Heart left ventricle (tissue), 16 donors: ENCODE results near the gene UBAP1L. TPM values are rescaled to one million over a fixed set of nuclear protein-coding genes. Genes with fewer than 3 reads are reported as not detected.

Experiments
- ATAC-seq, 4 donors: fragments of 200-7000 bp; cut with Tn5 transposase; one replicate each; pipeline ENCODE4 v1.9.1; 2020 to 2022; ENCODE audit warnings: moderate library complexity in 4 of 4, mild to moderate bottlenecking in 3 of 4, moderate number of reproducible peaks in 1 of 4
- DNase-seq, 5 donors: peaks; one replicate each; pipeline ENCODE4 v3.0.0-alpha.2; 2020
- H3K27ac ChIP-seq, 12 donors: fragments of 200-600 bp; sonication (generic) in 4 of 12; one replicate each; pipeline versions ENCODE4 v1.5.0 to v1.8.0; 2016 to 2022; ENCODE audit warnings: mild to moderate bottlenecking in 2 of 12
- H3K27me3 ChIP-seq, 9 donors: fragments of 200-600 bp; sonication (generic) in 2 of 9; one replicate each; pipeline versions ENCODE4 v1.5.1 to v1.8.0; 2016 to 2022; ENCODE audit warnings: mild to moderate bottlenecking in 3 of 9
- H3K36me3 ChIP-seq, 9 donors: fragments of 200-600 bp; sonication (generic) in 2 of 9; one replicate each; pipeline versions ENCODE4 v1.5.0 to v1.8.0; 2018 to 2022; ENCODE audit warnings: mild to moderate bottlenecking in 2 of 9
- H3K4me1 ChIP-seq, 12 donors: fragments of 200-600 bp; sonication (generic) in 4 of 12; one replicate each; pipeline versions ENCODE4 v1.5.0 to v1.8.0; 2016 to 2022; ENCODE audit warnings: mild to moderate bottlenecking in 3 of 12
- H3K4me3 ChIP-seq, 12 donors: fragments of 200-600 bp; sonication (generic) in 4 of 12; one replicate each; pipeline versions ENCODE4 v1.5.0 to v1.8.0; 2017 to 2022; ENCODE audit warnings: mild to moderate bottlenecking in 9 of 12, moderate library complexity in 4 of 12
- H3K9me3 ChIP-seq, 12 donors: fragments of 200-600 bp; sonication (generic) in 4 of 12; one replicate each; pipeline versions ENCODE4 v1.5.0 to v1.8.0; 2016 to 2022; ENCODE audit warnings: mild to moderate bottlenecking in 1 of 12
- CTCF ChIP-seq, 12 donors: fragments of 200-600 bp; sonication (generic) in 4 of 12; IDR thresholded peaks; one replicate each; pipeline versions ENCODE4 v1.5.0 to v1.8.0; 2018 to 2022; ENCODE audit warnings: antibody characterized with exemption in 12 of 12, mild to moderate bottlenecking in 5 of 12
- POLR2A ChIP-seq, 2 donors: fragments of 450-650 bp; IDR thresholded peaks; one replicate each; pipeline ENCODE4 v1.6.1; 2017; ENCODE audit warnings: antibody characterized with exemption in 2 of 2, mild to moderate bottlenecking in 2 of 2, moderate library complexity in 2 of 2
- WGBS, 4 donors: extraction: QIAGEN DNeasy Blood & Tissue Kit in 2 of 4; methylation state at CpG; one replicate each; pipeline versions ENCODE4 v1.1.5 to v1.1.7; 2013 to 2018; 5-methylcytosine and 5-hydroxymethylcytosine counted together
- intact Hi-C, 10 donors: fragments of 100-400 bp; cut with DNase I; formaldehyde crosslinking; loops; one replicate each; pipeline versions ENCODE4 v1.11.1 to v1.14.2; 2022
- polyA plus RNA-seq, 2 donors: library from polyadenylated mRNA; stranded (reverse); fragments of 200-250 nt; gene quantifications; one replicate each; pipeline ENCODE4 v1.2.3, GENCODE V29; 2013
- total RNA-seq, 9 donors: library from RNA; depleted of rRNA in 2 of 9; stranded (reverse); fragments of >200 nt in 2 of 9; fragmentation: NEBNext Ultra II Directional in 3 of 9; extraction: Animal tissue kit (Norgen Biotek cat#: 25700) in 3 of 9; gene quantifications; one replicate each; pipeline versions ENCODE4 v1.1.0 to v1.2.4, GENCODE V29; 2016 to 2023
- donor health status: ischemic (EF 13 %, LVEDD 7.1; RV severe dilation, severe dysfunction).
- donor health status: healthy with polysubstance abuse.
- donor health status: DM: no; HTN: yes; CAD: no.
- donor health status: DM: no; HTN: no; CAD: no.
- donor health status: ischemic (EF 25% LVEDD 6.9; RV normal size, moderate dysfunction).
- donor health status: ischemic (EF 25% LVEDD 5.7; RV mildly dilated, moderate dysfunction).
- donor health status: healthy.
- donor health status: DM: yes; HTN: yes; CAD: no.
- donor health status: ischemic (EF 35%, LVEDD 5.7; RV mildly dilated, moderate dysfunction).
- donor health status: nonischemic (EF 11% LVEDD 7.7; RV severe dilation, severe dysfunction).
- donor health status: DM: yes; HTN: yes; CAD: no.
- donor health status: PGD.
- donor health status: ischemic (EF 29% LVEDD 5.4; RV normal size, mild dysfunction).
- donor health status: nonischemic (EF 23%, LVEDD 6.1; RV moderate dilation, normal function).

UBAP1L gene
- total and polyA plus RNA-seq, 11 donors: 0.51 to 2.2 (median 1.3) TPM

GRCh38 chr15:65083262-65083701, 31.7 kb downstream of the UBAP1L start:
- Histone ChIP-seq H3K4me1 (peaks cover 8 to 87% (median 43%) of the 10 kb centered on the region in 12 donors), H3K9me3 (no peaks in the 10 kb centered on the region), H3K27ac (peak overlapping the region in 3 of 12 donors; percentile 11 to 92 (median 34)), H3K27me3 (peaks cover 0 to 4% (median 0%) of the 10 kb centered on the region in 9 donors), H3K36me3 (no peaks in the 10 kb centered on the region), H3K4me3 (no peak overlapping the region)
- no peak for ATAC-seq
- intact Hi-C loops: loop anchor here in 3 of 10 donors (1.0 to 10.0 kb wide), 4 partner anchors 28 to 50 kb away; no protein-coding TSS in a partner anchor
- TF ChIP-seq CTCF (IDR thresholded peaks at IDR 0.05): peak in 8 of 12 donors; percentile 11 to 53 (median 40)
- TF ChIP-seq POLR2A (IDR thresholded peaks at IDR 0.05): no peak
- peak in 1 of 5 donors; percentile 21 for DNase-seq
- 47 to 55% (median 48%) methylated on average over 7 of the region's 7 CpGs for WGBS, 4 donors

GRCh38 chr15:65082303-65082953, 32.6 kb downstream of the UBAP1L start:
- TF ChIP-seq POLR2A (IDR thresholded peaks at IDR 0.05): no peak
- no peak for TF ChIP-seq CTCF (IDR thresholded peaks at IDR 0.05)
- ATAC-seq: peak in 1 of 4 donors; percentile 21

GRCh38 chr15:65081758-65082157, 33.2 kb downstream of the UBAP1L start:
- H3K4me1 ChIP-seq: peaks cover 8 to 88% (median 43%) of the 10 kb centered on the region in 12 donors
- 73 to 80% (median 74%) methylated on average over 5 of the region's 5 CpGs for WGBS, 4 donors

More at GRCh38 chr15:65082303-65082953, 32.6 kb downstream of the UBAP1L start:
- Histone ChIP-seq H3K4me1 (peaks cover 8 to 87% (median 44%) of the 10 kb centered on the region in 12 donors), H3K4me3 (no peak overlapping the region), H3K36me3 (no peaks in the 10 kb centered on the region), H3K9me3 (no peaks in the 10 kb centered on the region), H3K27me3 (peaks cover 0 to 12% (median 0%) of the 10 kb centered on the region in 9 donors), H3K27ac (peak overlapping the region in 9 of 12 donors; percentile 9 to 92 (median 62))
- WGBS, 4 donors: 23 to 32% (median 30%) methylated on average over 7 of the region's 7 CpGs
- DNase-seq: peak in 1 of 5 donors; percentile 41
- intact Hi-C loops: loop anchor here in 3 of 10 donors (2.0 to 10.0 kb wide), 3 partner anchors 28 to 50 kb away; no protein-coding TSS in a partner anchor

More at GRCh38 chr15:65081758-65082157, 33.2 kb downstream of the UBAP1L start:
- TF ChIP-seq CTCF (IDR thresholded peaks at IDR 0.05) (no peak), POLR2A (IDR thresholded peaks at IDR 0.05) (no peak)
- no peak overlapping the region for H3K4me3 ChIP-seq
- H3K9me3 ChIP-seq: no peaks in the 10 kb centered on the region
- intact Hi-C loops: loop anchor here in 3 of 10 donors (2.0 to 10.0 kb wide), 3 partner anchors 27 to 49 kb away; no protein-coding TSS in a partner anchor
- peak overlapping the region in 9 of 12 donors; percentile 32 to 92 (median 64) for H3K27ac ChIP-seq
- peaks cover 0 to 17% (median 0%) of the 10 kb centered on the region in 9 donors for H3K27me3 ChIP-seq
- DNase-seq: peak in 1 of 5 donors; percentile 18
- ATAC-seq: no peak
- H3K36me3 ChIP-seq: no peaks in the 10 kb centered on the region
